ENCODE results near the gene POLR1E. TPM values are rescaled to one million over a fixed set of nuclear protein-coding genes. Genes with fewer than 3 reads are reported as not detected.
A peak's percentile ranks its signal among the peaks of the same experiment; 100 is the strongest.

Gene POLR1E
- total and polyA plus RNA-seq, 8 donors = 5.5 to 26.4 (median 18.6) TPM

- intact Hi-C loops (cut with DNase I; ENCODE audit: low total_unique reads) = no loop called here
- H3K27me3 ChIP-seq = no peaks in the 10 kb centered on the region
- TF ChIP-seq CTCF (IDR thresholded peaks at IDR 0.05) = no peak
- no peak for TF ChIP-seq POLR2AphosphoS5 (IDR thresholded peaks at IDR 0.05)
- no peak for TF ChIP-seq EP300 (IDR thresholded peaks at IDR 0.05)
- TF ChIP-seq POLR2A (IDR thresholded peaks at IDR 0.05) = no peak
- no peak overlapping the region for H3K4me3 ChIP-seq
- no peak for DNase-seq
- peaks cover 13 to 66% (median 47%) of the 10 kb centered on the region in 4 donors for H3K36me3 ChIP-seq
- H3K27ac ChIP-seq = no peak overlapping the region
- no peaks in the 10 kb centered on the region for H3K9me3 ChIP-seq
- H3K4me1 ChIP-seq = peaks cover 0 to 11% (median 7%) of the 10 kb centered on the region in 4 donors
Observed at GRCh38 chr9:37539634-37540033, 53.9 kb downstream of the POLR1E start.

GRCh38 chr9:37540634-37541033 lies 54.9 kb downstream of the POLR1E start:
- WGBS, 5 donors = 33 to 53% (median 47%) methylated on average over 3 of the region's 3 CpGs
- Histone ChIP-seq H3K27me3 (no peaks in the 10 kb centered on the region), H3K4me3 (no peak overlapping the region), H3K36me3 (peaks cover 13 to 58% (median 44%) of the 10 kb centered on the region in 4 donors), H3K4me1 (peaks cover 0 to 11% (median 7%) of the 10 kb centered on the region in 4 donors), H3K27ac (no peak overlapping the region), H3K9me3 (no peaks in the 10 kb centered on the region)
- DNase-seq = peak; percentile 31 to 65
- intact Hi-C loops (cut with DNase I; ENCODE audit: low total_unique reads) = no loop called here
- no peak for TF ChIP-seq POLR2A (IDR thresholded peaks at IDR 0.05)
- TF ChIP-seq POLR2AphosphoS5 (IDR thresholded peaks at IDR 0.05) = peak in 1 of 3 donors; percentile 12

GRCh38 chr9:37541465-37541864 lies 55.7 kb downstream of the POLR1E start:
- WGBS, 5 donors = 96 to 99% (median 99%) methylated on average over 4 to 8 of the region's 8 CpGs
- H3K4me1 ChIP-seq = peaks cover 0 to 11% (median 7%) of the 10 kb centered on the region in 4 donors
- intact Hi-C loops (cut with DNase I; ENCODE audit: low total_unique reads) = no loop called here
- TF ChIP-seq POLR2A (IDR thresholded peaks at IDR 0.05) = no peak
- TF ChIP-seq EP300 (IDR thresholded peaks at IDR 0.05) = no peak
- TF ChIP-seq CTCF (IDR thresholded peaks at IDR 0.05) = no peak
- TF ChIP-seq POLR2AphosphoS5 (IDR thresholded peaks at IDR 0.05) = no peak
- no peak overlapping the region for H3K4me3 ChIP-seq
- DNase-seq = no peak
- H3K27me3 ChIP-seq = no peaks in the 10 kb centered on the region
- H3K36me3 ChIP-seq = peaks cover 13 to 49% (median 36%) of the 10 kb centered on the region in 4 donors
- H3K27ac ChIP-seq = no peak overlapping the region
- no peaks in the 10 kb centered on the region for H3K9me3 ChIP-seq

- peaks cover 5 to 39% (median 26%) of the 10 kb centered on the region in 4 donors for H3K36me3 ChIP-seq
- intact Hi-C loops (cut with DNase I; ENCODE audit: low total_unique reads) = no loop called here
- H3K9me3 ChIP-seq = no peaks in the 10 kb centered on the region
- H3K27ac ChIP-seq = no peak overlapping the region
- 94 to 97% (median 96%) methylated on average over 6 of the region's 6 CpGs for WGBS, 5 donors
- no peak for DNase-seq
- H3K27me3 ChIP-seq = no peaks in the 10 kb centered on the region
- TF ChIP-seq POLR2A (IDR thresholded peaks at IDR 0.05) = no peak
- no peak for TF ChIP-seq EP300 (IDR thresholded peaks at IDR 0.05)
- no peak for TF ChIP-seq CTCF (IDR thresholded peaks at IDR 0.05)
- TF ChIP-seq POLR2AphosphoS5 (IDR thresholded peaks at IDR 0.05) = no peak
- peaks cover 0 to 11% (median 7%) of the 10 kb centered on the region in 4 donors for H3K4me1 ChIP-seq
- no peak overlapping the region for H3K4me3 ChIP-seq
Observed at GRCh38 chr9:37542488-37542887, 56.7 kb downstream of the POLR1E start.

- intact Hi-C loops (cut with DNase I; ENCODE audit: low total_unique reads) = no loop called here
- TF ChIP-seq CTCF (IDR thresholded peaks at IDR 0.05) (no peak), EP300 (IDR thresholded peaks at IDR 0.05) (no peak), POLR2AphosphoS5 (IDR thresholded peaks at IDR 0.05) (no peak), POLR2A (IDR thresholded peaks at IDR 0.05) (no peak)
- Histone ChIP-seq H3K4me3 (no peak overlapping the region), H3K36me3 (peaks cover 4 to 35% (median 22%) of the 10 kb centered on the region in 4 donors), H3K27ac (no peak overlapping the region), H3K4me1 (peaks cover 0 to 11% (median 7%) of the 10 kb centered on the region in 4 donors), H3K27me3 (no peaks in the 10 kb centered on the region), H3K9me3 (no peaks in the 10 kb centered on the region)
- 41 to 86% (median 48%) methylated on average over 1 of the region's 1 CpG for WGBS, 5 donors
- no peak for DNase-seq
Observed at GRCh38 chr9:37542895-37543294, 57.1 kb downstream of the POLR1E start.

Measured in stomach (tissue), 9 donors.